Natural killer cell (primary cell): ENCODE data around the gene PFKFB2. TPM values are rescaled to one million over a fixed set of nuclear protein-coding genes. Genes with fewer than 3 reads are reported as not detected.

Experiments
- ATAC-seq, 3 donors: fragments of 150-1000 bp in 2 of 3; fragments of 200-7000 bp in 1 of 3; cut with Tn5 transposase; 1 replicate in 1 of 3; 2 replicates in 2 of 3; pipeline ENCODE4 v1.10.0; 2021; ENCODE audit warnings: mild to moderate bottlenecking in 2 of 3, moderate library complexity in 2 of 3
- DNase-seq, 2 donors: peaks; one replicate each; pipeline versions ENCODE4 v3.0.0 to v3.0.0-alpha.2; 2013 to 2021; ENCODE audit warnings: mixed read lengths in 1 of 2
- H3K27ac ChIP-seq: one replicate; pipeline ENCODE4 v1.5.1; 2013; ENCODE audit warnings: mild to moderate bottlenecking, low read length
- H3K27me3 ChIP-seq: one replicate; pipeline ENCODE4 v1.6.1; 2013; ENCODE audit warnings: low read length; ENCODE audit not compliant: control insufficient read depth, insufficient read depth
- H3K36me3 ChIP-seq: one replicate; pipeline ENCODE4 v1.6.1; 2013; ENCODE audit warnings: low read length; ENCODE audit not compliant: control insufficient read depth, insufficient read depth
- H3K4me1 ChIP-seq: one replicate; pipeline ENCODE4 v1.6.1; 2013; ENCODE audit warnings: low read length; ENCODE audit not compliant: control insufficient read depth, insufficient read depth
- H3K4me3 ChIP-seq: one replicate; pipeline ENCODE4 v1.5.1; 2013; ENCODE audit warnings: low read length
- H3K9me3 ChIP-seq: one replicate; pipeline ENCODE4 v1.6.1; 2013; ENCODE audit warnings: low read length; ENCODE audit not compliant: control insufficient read depth, insufficient read depth
- H3K27ac Mint-ChIP-seq, 2 donors: one replicate each; pipeline ENCODE4 v1.8.0; 2022; ENCODE audit warnings: mild to moderate bottlenecking in 2 of 2, mixed read lengths in 2 of 2, moderate library complexity in 1 of 2
- H3K27me3 Mint-ChIP-seq, 2 donors: one replicate each; pipeline ENCODE4 v1.8.0; 2022; ENCODE audit warnings: low read depth in 2 of 2, mixed read lengths in 2 of 2
- H3K36me3 Mint-ChIP-seq: one replicate; pipeline ENCODE4 v1.8.0; 2022; ENCODE audit warnings: mixed read lengths
- H3K4me1 Mint-ChIP-seq, 2 donors: one replicate each; pipeline ENCODE4 v1.8.0; 2022; ENCODE audit warnings: mixed read lengths in 2 of 2
- H3K4me3 Mint-ChIP-seq: one replicate; pipeline ENCODE4 v1.8.0; 2022; ENCODE audit warnings: mild to moderate bottlenecking, moderate library complexity, mixed read lengths
- H3K9me3 Mint-ChIP-seq, 2 donors: one replicate each; pipeline ENCODE4 v1.8.0; 2022; ENCODE audit warnings: mixed read lengths in 2 of 2
- WGBS: methylation state at CpG from one replicate; pipeline ENCODE4 v1.1.7; 2013; ENCODE audit warnings: missing lambda C conversion rate; ENCODE audit not compliant: insufficient coverage; 5-methylcytosine and 5-hydroxymethylcytosine counted together
- intact Hi-C: fragments of 100-400 bp; cut with micrococcal nuclease; formaldehyde crosslinking; loops from one replicate; pipeline ENCODE4 v1.14.2; 2022
- total RNA-seq, 4 donors: library from RNA; stranded (reverse); fragments of 120-200 nt in 1 of 4; gene quantifications; one replicate each; pipeline versions ENCODE4 v1.2.3 to v1.2.4, GENCODE V29; 2013 to 2022
- TF ChIP-seq, protein P1 (sequence below): fragments of 200-600 bp; IDR thresholded peaks from one replicate; pipeline ENCODE4 v1.8.0; 2022; ENCODE audit warnings: antibody characterized with exemption

The PFKFB2 gene
- total RNA-seq, 3 donors from 2014 or later (not counting 1 experiment from before 2014, with no cell fraction given): 5.3 to 8.5 (median 7.4) TPM

DNA sequence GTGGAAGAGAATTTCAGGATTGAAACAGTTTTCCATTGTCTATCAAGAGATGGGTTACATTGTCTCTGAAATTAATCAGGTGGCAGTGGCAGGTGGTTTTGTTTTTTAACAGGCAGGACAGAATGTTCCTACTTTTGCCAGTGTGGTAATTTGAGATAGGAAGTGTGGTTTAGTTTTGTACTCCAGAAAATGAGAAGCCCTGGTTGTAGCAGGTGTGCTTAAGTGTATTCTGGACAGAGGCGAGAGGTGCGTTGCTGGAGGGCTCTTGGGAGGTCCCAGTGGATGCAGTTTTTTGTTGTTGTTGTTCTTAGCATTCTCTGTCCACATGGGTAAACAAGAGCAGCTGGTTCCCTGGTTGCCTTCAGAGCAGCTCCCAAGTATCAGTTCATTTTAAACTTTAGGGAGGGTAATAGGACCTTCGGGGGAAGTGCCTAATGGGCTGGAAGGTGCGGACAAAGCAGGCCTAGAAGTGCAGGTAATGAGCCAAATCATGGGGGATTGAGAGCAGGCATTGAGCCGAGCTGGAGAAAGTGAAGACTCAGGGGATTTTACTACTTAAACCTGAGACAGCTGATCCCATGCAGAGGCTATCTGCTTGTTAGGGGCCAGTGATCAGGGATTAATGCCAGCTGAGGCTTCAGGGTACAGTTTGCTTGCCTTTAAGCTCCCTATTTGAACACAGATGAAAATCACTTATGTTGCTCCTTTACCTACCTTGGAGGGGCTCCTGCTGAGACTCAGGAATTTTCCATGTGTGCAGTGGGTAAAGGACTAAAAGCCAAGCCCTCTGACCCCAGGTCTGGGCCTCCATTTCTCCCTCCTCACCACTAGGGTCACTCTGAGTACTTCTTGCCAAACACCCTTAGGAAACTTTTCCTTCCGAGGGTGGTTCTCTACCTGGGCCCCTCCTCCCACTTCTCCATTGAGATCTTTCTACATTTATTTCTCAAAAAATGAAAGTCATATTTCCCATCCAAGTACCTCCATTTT, 6.1 kb downstream of the PFKFB2 start:
- 73% methylated on average over 6 of the region's 6 CpGs for WGBS
- Histone ChIP-seq H3K4me3 (no peak overlapping the region), H3K4me1 (peaks cover 13% of the 10 kb centered on the region), H3K36me3 (peaks cover 3% of the 10 kb centered on the region), H3K9me3 (no peaks in the 10 kb centered on the region), H3K27ac (no peak overlapping the region), H3K27me3 (no peaks in the 10 kb centered on the region)
- ATAC-seq: no peak
- H3K27ac Mint-ChIP-seq: no peak overlapping the region
- no peaks in the 10 kb centered on the region for H3K27me3 Mint-ChIP-seq
- peaks cover 18 to 20% of the 10 kb centered on the region in 2 donors for H3K4me1 Mint-ChIP-seq
- no peaks in the 10 kb centered on the region for H3K36me3 Mint-ChIP-seq
- intact Hi-C loops: no loop called here
- DNase-seq: no peak
- H3K9me3 Mint-ChIP-seq: no peaks in the 10 kb centered on the region
- TF ChIP-seq, protein P1, sequence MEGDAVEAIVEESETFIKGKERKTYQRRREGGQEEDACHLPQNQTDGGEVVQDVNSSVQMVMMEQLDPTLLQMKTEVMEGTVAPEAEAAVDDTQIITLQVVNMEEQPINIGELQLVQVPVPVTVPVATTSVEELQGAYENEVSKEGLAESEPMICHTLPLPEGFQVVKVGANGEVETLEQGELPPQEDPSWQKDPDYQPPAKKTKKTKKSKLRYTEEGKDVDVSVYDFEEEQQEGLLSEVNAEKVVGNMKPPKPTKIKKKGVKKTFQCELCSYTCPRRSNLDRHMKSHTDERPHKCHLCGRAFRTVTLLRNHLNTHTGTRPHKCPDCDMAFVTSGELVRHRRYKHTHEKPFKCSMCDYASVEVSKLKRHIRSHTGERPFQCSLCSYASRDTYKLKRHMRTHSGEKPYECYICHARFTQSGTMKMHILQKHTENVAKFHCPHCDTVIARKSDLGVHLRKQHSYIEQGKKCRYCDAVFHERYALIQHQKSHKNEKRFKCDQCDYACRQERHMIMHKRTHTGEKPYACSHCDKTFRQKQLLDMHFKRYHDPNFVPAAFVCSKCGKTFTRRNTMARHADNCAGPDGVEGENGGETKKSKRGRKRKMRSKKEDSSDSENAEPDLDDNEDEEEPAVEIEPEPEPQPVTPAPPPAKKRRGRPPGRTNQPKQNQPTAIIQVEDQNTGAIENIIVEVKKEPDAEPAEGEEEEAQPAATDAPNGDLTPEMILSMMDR: no peak
- H3K4me3 Mint-ChIP-seq: no peak overlapping the region

DNA sequence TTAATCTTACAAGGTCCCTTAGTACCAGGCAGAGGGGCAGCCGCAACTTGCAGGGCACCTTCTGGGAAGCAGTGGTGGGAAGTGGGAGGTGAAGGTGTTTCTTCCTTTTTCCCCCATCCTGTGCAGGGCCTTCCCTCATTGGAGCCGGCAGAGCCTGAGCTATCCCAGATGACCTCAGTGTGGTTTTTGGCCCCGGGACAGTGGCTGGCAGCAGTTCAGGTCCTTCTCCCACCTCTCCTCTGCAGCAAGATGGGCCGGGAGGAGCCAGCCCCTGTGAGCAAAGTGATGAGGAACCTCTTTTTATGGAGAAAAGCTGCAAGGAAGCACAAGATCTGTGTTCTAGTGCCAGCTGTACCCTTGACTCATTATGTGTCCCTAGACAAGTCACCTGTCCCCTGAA, 6.8 kb downstream of the PFKFB2 start:
- H3K9me3 Mint-ChIP-seq: no peaks in the 10 kb centered on the region
- DNase-seq: no peak
- WGBS: 67% methylated on average over 3 of the region's 4 CpGs
- H3K27me3 ChIP-seq: no peaks in the 10 kb centered on the region
- no peak overlapping the region for H3K27ac ChIP-seq
- intact Hi-C loops: no loop called here
- H3K4me3 ChIP-seq: no peak overlapping the region
- H3K4me3 Mint-ChIP-seq: no peak overlapping the region
- no peaks in the 10 kb centered on the region for H3K9me3 ChIP-seq
- TF ChIP-seq, protein P1: no peak
- no peak overlapping the region for H3K27ac Mint-ChIP-seq
- H3K27me3 Mint-ChIP-seq: no peaks in the 10 kb centered on the region
- H3K4me1 Mint-ChIP-seq: peaks cover 16 to 20% of the 10 kb centered on the region in 2 donors
- peaks cover 3% of the 10 kb centered on the region for H3K36me3 ChIP-seq
- no peaks in the 10 kb centered on the region for H3K36me3 Mint-ChIP-seq
- no peak for ATAC-seq
- peaks cover 13% of the 10 kb centered on the region for H3K4me1 ChIP-seq

DNA sequence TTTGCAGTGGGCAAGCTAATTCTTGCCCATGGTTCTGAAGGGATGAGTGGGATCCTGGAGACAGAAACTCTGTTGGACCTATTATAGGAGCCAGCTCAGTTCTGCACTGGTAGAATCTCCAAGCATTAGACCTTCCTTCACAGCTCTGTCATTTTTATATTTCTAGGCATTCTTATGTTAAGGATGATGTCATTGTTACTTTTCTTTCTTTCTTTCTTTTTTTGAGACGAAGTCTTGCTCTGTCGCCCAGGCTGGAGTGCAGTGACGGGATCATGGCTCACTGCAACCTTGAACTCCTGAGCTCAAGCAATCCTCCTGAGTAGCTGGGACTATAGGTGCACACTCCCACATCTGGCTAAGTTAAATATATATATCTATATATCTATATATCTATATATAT, 7.5 kb downstream of the PFKFB2 start:
- no peak overlapping the region for H3K27ac Mint-ChIP-seq
- H3K4me3 Mint-ChIP-seq: no peak overlapping the region
- peaks cover 5% of the 10 kb centered on the region for H3K36me3 ChIP-seq
- no peaks in the 10 kb centered on the region for H3K9me3 ChIP-seq
- H3K4me1 Mint-ChIP-seq: peaks cover 15 to 20% of the 10 kb centered on the region in 2 donors
- no peaks in the 10 kb centered on the region for H3K9me3 Mint-ChIP-seq
- DNase-seq: no peak
- no peak overlapping the region for H3K27ac ChIP-seq
- no peaks in the 10 kb centered on the region for H3K27me3 ChIP-seq
- no peak for ATAC-seq
- H3K4me3 ChIP-seq: no peak overlapping the region
- H3K36me3 Mint-ChIP-seq: no peaks in the 10 kb centered on the region
- 86% methylated on average over 3 of the region's 3 CpGs for WGBS
- TF ChIP-seq, protein P1: no peak
- intact Hi-C loops: no loop called here
- no peaks in the 10 kb centered on the region for H3K27me3 Mint-ChIP-seq
- peaks cover 13% of the 10 kb centered on the region for H3K4me1 ChIP-seq
